Medulla oblongata (tissue), 1 donor: ENCODE measurements around the gene JAG2.

Experiments
- DNase-seq: peaks from one replicate; pipeline ENCODE4 v3.0.0-alpha.2; 2015; ENCODE audit errors: extremely low spot score

JAG2 gene

DNA sequence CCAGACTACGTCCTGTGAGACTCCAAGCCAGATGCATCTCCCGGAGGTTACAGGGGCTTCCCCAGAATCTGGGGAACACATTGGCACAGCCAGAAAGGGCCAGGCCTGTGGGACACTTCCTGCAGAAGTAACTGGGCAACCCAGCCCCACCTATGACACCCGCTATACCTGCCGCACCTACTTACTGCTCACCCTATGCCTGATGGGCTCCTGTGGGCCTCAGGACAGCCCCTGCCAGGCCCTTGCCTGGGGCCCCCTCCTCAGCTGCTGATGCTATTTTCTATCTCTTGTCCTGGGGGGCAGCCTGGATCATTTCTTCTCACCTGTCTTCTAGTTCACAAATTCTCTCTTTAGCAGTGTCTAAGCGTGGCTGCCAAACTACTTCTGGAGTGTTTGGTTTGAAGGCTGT, 28.7 kb downstream of the JAG2 start:
- no peak for DNase-seq

DNA sequence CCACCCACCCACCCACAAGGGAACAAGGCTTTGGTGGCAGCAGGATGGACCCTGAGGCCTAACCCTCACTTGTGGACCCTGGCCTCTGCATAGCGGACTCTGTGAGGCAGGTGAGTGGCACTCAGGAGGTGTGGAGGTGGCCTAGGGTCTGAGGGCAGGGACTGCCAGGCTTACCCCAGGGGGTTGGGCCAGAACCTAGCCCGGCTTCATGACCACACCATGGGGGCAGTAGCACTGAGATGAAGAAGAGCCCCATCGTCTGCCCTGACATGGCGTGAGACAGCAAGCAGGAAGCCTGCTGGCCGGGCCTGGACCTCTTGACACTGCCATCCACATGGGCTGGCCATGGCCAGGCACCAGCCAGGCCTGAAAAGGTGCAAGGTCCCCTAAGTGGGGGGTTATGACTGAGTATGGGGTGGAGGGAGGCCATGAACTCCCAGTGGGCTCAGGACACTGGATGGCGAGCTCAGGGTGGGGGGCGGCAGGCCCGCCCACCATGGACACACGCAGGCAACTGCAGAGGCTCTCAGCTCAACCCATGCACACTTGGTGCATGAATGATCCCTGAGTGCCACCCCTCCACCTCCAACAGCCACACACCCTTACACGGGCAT, 29.3 kb downstream of the JAG2 start:
- DNase-seq: no peak

DNA sequence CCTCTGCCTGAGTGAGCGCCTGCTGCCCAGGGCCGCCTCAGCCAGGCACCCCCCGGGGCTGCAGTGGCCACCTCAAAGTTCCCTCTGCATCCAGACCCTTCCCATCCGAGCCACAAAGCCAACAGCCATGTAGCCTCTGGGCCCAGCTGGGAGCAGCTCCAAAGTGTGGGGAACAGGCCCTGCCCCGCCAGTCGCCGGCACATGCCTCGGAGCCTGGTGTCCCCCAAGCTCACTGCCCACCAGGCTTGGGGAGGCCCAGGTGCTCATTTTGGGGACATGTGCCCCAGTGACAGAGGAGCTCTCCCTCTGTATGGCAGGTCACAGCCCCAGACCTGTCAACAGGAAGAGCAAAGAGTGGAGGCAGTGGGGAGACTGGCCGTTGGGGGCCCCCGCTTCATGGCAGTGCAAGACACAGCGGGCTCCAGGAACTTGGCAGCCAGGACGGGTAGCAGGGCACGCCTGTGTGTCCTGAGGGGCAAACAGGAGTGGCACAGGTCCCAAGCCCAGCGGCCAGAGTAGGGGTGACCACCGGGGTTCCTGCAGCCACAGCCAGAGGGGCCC, 29.9 kb downstream of the JAG2 start:
- no peak for DNase-seq

DNA sequence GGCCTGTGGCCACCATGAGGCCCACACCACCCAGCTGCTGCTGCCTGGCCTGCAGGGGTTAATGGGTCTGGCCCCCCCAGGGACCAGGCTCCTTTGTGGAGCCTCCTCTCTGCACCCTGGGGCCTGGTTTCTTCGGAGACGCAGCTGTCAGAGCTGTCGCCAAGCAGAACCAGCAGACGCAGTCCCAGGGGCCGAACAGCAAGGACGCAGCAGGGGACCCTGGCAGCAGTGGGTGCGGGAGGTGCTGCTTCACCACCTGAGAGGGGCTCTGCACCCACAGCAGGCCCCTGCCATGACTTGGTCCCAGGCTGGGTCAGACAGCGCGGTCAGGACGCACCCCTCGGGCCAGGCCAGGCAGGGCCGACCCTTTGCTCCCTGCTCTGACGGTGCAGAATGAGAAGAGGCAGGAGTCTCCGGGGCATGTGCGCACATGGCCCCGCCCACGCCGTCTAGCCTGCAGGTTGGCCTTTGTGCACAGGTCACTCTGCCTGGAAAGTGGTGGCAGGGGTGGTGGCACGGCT, 30.5 kb downstream of the JAG2 start:
- no peak for DNase-seq

DNA sequence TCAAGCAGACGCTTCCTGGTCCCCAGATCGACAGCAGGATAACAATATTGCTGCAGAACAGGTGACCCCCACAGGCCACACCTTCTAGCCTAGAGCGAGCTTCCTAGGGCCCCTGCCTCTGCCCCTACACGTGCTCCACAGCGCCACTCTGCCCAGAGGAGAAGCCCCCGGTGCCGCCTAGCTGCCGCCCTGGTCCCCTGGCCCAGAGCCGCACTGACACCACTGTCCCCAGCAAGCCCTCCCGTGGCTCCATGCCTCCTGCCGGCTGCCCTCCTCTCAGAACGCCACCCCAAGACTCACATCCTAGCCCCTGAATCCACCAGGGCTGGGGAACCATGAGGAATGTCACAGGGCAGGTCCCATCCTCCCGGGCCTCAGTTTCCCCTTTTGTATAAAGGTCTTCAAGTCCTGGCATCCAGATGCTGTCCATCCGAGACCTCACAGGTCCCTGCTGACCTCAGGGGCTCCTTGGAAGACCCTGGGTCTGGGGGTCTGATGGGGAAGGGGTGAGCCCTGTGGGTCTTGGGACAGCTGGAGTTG, 31.0 kb downstream of the JAG2 start:
- no peak for DNase-seq

DNA sequence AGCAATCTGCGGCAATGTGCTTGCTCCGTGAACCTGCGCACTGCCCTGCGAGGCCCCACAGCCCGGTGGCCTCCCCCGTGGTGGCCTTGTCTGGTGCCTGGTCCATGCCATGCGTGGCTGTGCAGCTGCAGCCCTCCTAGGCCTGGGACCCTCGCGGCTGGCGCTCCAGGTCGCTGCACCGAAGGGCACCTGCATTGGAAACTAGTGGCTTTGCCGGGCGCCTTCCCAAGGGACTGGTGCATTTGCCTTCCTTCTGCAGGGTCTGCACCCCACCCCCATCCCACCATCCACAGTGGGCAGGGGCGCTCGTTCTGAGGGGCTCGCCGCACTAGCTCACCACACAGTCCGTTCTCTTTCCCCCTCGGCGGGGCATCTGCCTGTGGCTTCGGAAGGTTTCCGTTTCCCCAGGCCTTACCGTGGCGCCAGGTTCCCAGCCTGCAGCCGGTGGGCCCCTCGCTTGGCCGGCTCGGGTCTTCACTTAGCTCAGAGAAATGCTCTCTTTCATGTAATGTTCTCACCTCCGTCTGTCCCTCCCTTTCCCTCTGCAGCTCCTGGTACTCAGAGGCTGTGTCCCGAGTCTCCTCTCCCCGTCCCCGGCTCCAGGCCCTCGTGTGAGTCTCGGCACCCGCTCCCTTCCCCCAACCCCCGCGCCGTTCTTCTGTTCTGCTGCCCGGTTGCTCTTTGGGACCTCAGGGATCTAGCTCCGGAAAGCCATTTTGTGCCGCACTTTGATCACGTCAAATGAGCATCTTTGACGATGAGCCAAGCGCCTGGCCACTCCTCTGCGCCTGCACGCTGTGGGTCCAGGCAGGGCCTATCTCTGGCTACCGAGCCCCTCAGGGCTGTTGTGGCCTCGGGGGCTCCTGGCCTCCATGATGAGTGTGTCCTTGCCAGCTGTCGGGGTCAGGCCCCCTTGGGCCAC, 31.9 kb downstream of the JAG2 start:
- DNase-seq: no peak

- DNase-seq: no peak
Observed at GRCh38 chr14:105135700-105136395, 32.7 kb downstream of the JAG2 start.

- no peak for DNase-seq
Observed at GRCh38 chr14:105132921-105133654, 35.5 kb downstream of the JAG2 start.

DNA sequence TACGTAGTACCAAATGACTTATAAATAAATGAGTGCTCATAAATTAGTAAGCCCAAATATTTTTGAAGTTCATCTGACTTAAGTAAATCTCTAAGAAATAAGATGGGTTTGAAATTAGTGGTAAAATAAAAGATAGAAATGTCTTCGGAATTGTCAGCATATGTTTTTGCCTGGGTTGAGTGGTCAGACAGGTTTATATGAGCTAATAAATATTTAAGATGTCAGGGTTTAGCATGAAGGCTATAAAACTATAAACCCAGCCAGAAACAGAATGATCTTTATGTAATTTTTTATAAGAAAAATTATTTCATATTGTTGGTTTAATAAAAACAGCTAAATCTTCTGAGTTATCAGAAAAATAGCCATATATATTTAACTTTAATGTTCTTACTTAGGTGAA, 37.3 kb downstream of the JAG2 start:
- no peak for DNase-seq

DNA sequence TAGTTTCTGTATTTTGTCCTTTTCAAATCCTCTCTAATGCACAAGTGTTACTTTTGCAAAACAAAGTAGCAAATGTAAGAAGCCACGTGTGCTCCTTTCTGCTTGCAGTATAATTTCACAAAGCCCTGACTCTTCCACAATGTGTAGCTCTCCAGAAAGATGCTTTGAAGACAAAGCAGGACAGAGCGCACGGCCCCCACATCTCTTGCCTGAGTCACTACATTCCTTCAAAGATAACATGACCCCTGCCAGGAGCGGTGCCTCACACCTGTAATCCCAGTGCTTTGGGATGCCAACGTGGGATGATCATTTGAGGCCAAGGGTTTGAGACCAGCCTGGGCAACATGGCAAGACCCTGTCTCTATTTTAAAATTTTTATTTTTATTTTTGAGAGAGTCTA, 40.5 kb downstream of the JAG2 start:
- DNase-seq: no peak

GRCh38 chr14:105126981-105127329, 41.6 kb downstream of the JAG2 start:
- no peak for DNase-seq

DNA sequence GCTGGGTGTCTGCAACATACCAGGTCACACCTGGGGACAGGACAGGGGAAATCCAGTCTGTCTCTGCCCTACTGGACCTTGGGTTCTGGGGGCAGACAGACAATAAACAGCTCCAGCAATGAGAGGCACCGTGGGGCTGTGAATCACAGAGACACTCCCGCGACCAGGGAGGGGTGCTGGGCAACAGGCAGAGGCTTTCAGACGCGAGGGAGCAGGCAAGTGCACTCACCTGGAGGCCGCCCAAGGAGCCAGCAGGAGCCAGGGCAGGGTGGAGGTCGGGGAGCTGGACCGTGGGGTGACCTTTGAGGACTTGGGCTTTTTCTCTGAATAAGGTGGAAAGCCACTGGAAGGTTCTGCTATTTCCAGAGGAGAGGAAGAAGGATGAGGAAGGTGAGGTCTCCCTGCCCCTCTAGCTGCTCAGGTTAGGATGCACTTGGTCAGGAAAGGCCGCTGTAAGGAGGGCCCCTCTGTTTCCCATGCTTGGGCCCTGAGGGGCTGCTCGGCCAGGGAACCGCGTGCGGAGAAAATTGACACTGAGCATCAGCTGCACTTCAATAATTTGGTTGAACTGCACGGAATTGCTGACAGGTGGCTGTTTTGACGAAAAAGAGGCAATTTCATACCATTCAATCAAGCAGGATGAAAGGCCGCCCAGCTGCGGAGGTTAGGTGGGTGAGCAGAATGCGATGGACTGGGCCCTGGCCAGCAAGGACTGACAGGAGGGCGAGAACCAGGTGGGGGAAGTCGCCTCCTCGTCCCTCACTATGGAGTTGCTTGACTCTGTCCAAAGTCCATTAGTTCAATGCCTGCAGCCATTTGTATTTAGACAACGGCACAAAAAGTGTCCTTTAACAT, 42.2 kb downstream of the JAG2 start:
- DNase-seq: no peak

GRCh38 chr14:105124823-105125222, 43.8 kb downstream of the JAG2 start:
- no peak for DNase-seq

GRCh38 chr14:105123981-105124765, 44.4 kb downstream of the JAG2 start:
- no peak for DNase-seq

DNA sequence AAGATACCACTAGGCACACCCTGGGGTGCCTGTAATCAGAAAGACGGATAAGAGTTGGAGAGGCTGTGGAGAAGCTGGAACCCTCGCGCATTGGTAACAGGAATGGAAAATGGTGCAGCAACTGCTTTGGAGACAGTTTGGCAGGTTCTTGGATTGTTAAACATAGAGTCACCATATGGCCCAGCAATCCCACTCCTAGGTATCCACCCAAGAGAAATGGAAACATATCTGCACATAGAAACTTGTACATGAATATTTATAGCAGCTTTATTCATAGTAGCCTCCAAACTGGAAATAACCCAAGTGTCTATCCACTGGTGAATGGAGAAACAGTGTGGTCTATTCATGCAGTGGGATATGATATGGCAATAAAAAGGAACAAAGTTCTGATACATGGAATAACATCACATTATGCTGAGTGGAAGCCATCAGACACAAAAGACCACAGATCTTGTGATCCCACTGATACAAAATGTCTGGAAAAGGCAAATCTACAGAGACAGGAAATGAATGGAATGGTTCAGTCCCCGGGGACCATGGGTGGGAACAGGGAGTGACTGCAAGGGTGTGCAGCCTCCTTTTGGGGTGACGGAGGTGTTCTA, 45.4 kb downstream of the JAG2 start:
- DNase-seq: no peak

DNA sequence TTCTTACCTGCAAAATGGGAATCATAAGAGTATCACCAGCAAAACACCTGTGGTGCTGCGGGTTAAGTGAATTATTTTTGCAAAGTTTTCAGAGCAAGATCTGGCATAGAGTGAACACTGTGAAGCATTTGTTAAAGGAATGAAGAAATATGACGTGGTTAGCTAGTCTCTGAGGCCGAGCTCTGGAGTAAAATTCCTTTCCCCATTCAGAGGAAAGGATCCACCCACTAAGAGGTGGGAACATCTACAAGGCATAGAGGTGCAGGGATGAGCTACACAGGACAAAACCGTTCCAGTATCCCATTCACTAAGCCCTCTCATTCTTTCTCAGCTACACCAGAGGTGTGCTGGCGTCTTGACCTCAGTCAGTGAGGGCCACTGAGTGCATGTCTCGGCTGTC, 48.5 kb downstream of the JAG2 start:
- DNase-seq: no peak

- no peak for DNase-seq
Observed at GRCh38 chr14:105119408-105120025, 49.1 kb downstream of the JAG2 start.

GRCh38 chr14:105118646-105119407, 49.7 kb downstream of the JAG2 start:
- no peak for DNase-seq
